Lung (tissue), 12 donors: Measurements from ENCODE around the gene SLAIN1. TPM values are rescaled to one million over a fixed set of nuclear protein-coding genes. Genes with fewer than 3 reads are reported as not detected.

Source experiments
- ATAC-seq: fragments of 200-7000 bp; cut with Tn5 transposase; one replicate; pipeline ENCODE4 v1.9.1; 2020; ENCODE audit warnings: moderate number of reproducible peaks; ENCODE audit not compliant: insufficient read depth, low FRiP score
- DNase-seq, 3 donors: peaks; one replicate each; pipeline ENCODE4 v3.0.0-alpha.2; 2013 to 2017
- H3K27ac ChIP-seq, 2 donors: one replicate each; pipeline ENCODE4 v1.5.1; 2013; ENCODE audit warnings: mild to moderate bottlenecking in 2 of 2, moderate library complexity in 2 of 2, control low read depth in 1 of 2, inconsistent platforms in 1 of 2, low read depth in 1 of 2, low read length in 1 of 2
- H3K27me3 ChIP-seq, 3 donors: one replicate each; pipeline ENCODE4 v1.5.1; 2013; ENCODE audit warnings: low read length in 2 of 3; ENCODE audit not compliant: control insufficient read depth in 3 of 3, insufficient read depth in 3 of 3
- H3K36me3 ChIP-seq, 4 donors: one replicate each; pipeline ENCODE4 v1.5.1; 2013; ENCODE audit warnings: low read length in 4 of 4, mild to moderate bottlenecking in 1 of 4, moderate library complexity in 1 of 4; ENCODE audit not compliant: control insufficient read depth in 4 of 4, insufficient read depth in 4 of 4
- H3K4me1 ChIP-seq, 5 donors: one replicate each; pipeline ENCODE4 v1.5.1; 2013; ENCODE audit warnings: low read length in 5 of 5, mild to moderate bottlenecking in 2 of 5, moderate library complexity in 1 of 5; ENCODE audit not compliant: control insufficient read depth in 5 of 5, insufficient read depth in 5 of 5
- H3K4me3 ChIP-seq: one replicate; pipeline ENCODE4 v1.5.1; 2013; ENCODE audit warnings: mild to moderate bottlenecking, control low read depth, moderate library complexity
- H3K9ac ChIP-seq, 2 donors: one replicate each; pipeline ENCODE4 v1.5.1; 2013; ENCODE audit warnings: low read length in 2 of 2, control low read depth in 1 of 2; ENCODE audit not compliant: insufficient read depth in 1 of 2
- H3K9me3 ChIP-seq, 4 donors: one replicate each; pipeline ENCODE4 v1.5.1; 2013; ENCODE audit warnings: low read length in 3 of 4, mild to moderate bottlenecking in 1 of 4, moderate library complexity in 1 of 4; ENCODE audit not compliant: control insufficient read depth in 4 of 4, insufficient read depth in 3 of 4
- WGBS, 2 donors: extraction: QIAGEN DNeasy Blood & Tissue Kit; methylation state at CpG; one replicate each; pipeline ENCODE4 v1.1.7; 2013; 5-methylcytosine and 5-hydroxymethylcytosine counted together
- polyA plus RNA-seq, 2 donors: library from polyadenylated mRNA; stranded (reverse); fragments of 200-250 nt; gene quantifications; one replicate each; pipeline ENCODE4 v1.2.1, GENCODE V29; 2013
- total RNA-seq, 2 donors: library from RNA; depleted of rRNA in 1 of 2; stranded (reverse); fragments of >200 nt in 1 of 2; gene quantifications; one replicate each; pipeline ENCODE4 v1.2.1, GENCODE V29; 2014 to 2021
- TF ChIP-seq, protein P1 (sequence below): IDR thresholded peaks from 2 replicates; pipeline ENCODE4 v1.5.1; 2012; ENCODE audit warnings: mild to moderate bottlenecking; ENCODE audit errors: control extremely low read depth, extremely low read depth
- donor health status: control.
- donor health status: control.
- donor health status: Bipolar disorder and iron deficiency.
- donor health status: healthy.
- donor health status: DM: yes; HTN: yes; CAD: no.

Gene SLAIN1
- total and polyA plus RNA-seq, 4 donors = 7.6 to 44.7 (median 12.4) TPM

DNA sequence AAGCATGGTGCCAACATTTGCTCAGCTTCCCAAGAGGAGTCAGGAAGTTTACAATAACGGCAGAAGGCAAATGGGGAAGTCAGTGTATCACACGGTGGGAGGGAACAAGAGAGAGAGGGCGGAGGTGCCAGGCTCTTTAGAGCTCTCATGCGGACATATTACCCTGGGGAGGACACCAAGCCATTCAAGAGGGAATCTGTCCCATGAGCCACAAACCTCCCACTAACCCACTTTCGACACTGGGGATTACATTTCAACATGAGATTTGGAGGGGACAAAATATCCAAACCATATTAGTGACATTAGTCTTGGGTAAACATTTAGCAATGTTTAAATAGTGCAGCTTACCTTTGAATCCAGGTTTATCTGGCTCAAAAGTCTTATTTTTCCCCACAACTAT is 69.9 kb downstream of the SLAIN1 start:
- H3K4me3 ChIP-seq = no peak overlapping the region
- H3K9ac ChIP-seq = no peak overlapping the region
- WGBS, 2 donors = 9 to 27% methylated on average over 5 of the region's 5 CpGs
- no peaks in the 10 kb centered on the region for H3K27me3 ChIP-seq
- peak; percentile 34 for ATAC-seq
- H3K36me3 ChIP-seq = no peaks in the 10 kb centered on the region
- peaks cover 0 to 7% (median 0%) of the 10 kb centered on the region in 5 donors for H3K4me1 ChIP-seq
- DNase-seq = peak in 1 of 3 donors; percentile 41
- TF ChIP-seq, protein P1, sequence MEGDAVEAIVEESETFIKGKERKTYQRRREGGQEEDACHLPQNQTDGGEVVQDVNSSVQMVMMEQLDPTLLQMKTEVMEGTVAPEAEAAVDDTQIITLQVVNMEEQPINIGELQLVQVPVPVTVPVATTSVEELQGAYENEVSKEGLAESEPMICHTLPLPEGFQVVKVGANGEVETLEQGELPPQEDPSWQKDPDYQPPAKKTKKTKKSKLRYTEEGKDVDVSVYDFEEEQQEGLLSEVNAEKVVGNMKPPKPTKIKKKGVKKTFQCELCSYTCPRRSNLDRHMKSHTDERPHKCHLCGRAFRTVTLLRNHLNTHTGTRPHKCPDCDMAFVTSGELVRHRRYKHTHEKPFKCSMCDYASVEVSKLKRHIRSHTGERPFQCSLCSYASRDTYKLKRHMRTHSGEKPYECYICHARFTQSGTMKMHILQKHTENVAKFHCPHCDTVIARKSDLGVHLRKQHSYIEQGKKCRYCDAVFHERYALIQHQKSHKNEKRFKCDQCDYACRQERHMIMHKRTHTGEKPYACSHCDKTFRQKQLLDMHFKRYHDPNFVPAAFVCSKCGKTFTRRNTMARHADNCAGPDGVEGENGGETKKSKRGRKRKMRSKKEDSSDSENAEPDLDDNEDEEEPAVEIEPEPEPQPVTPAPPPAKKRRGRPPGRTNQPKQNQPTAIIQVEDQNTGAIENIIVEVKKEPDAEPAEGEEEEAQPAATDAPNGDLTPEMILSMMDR = no peak
- no peak overlapping the region for H3K27ac ChIP-seq
- no peaks in the 10 kb centered on the region for H3K9me3 ChIP-seq

DNA sequence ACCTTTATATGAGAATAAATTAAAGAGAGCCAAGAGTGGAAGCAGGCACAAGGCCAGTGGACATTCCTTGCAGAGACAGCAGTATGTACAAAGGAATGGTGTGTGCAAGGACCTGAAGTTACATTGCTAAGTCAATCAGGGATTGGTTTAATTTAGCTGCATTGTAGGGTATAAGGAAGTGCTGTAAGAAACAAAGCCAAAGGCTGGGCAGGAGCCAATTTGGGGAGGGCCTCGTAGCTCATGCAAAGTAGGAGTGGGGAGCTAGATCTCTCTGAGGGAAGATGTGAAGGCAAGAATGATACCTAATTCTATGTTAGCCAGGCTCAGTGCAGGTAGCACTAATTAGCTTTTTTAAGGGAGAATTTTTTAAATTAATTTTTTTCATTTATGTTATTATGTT is 76.7 kb downstream of the SLAIN1 start:
- TF ChIP-seq, protein P1 = no peak
- ATAC-seq (no peak), DNase-seq (no peak)
- Histone ChIP-seq H3K9ac (no peak overlapping the region), H3K27ac (no peak overlapping the region), H3K27me3 (no peaks in the 10 kb centered on the region), H3K4me1 (no peaks in the 10 kb centered on the region), H3K36me3 (no peaks in the 10 kb centered on the region), H3K9me3 (no peaks in the 10 kb centered on the region), H3K4me3 (no peak overlapping the region)
- 21 to 23% methylated on average over 1 of the region's 1 CpG for WGBS, 2 donors

DNA sequence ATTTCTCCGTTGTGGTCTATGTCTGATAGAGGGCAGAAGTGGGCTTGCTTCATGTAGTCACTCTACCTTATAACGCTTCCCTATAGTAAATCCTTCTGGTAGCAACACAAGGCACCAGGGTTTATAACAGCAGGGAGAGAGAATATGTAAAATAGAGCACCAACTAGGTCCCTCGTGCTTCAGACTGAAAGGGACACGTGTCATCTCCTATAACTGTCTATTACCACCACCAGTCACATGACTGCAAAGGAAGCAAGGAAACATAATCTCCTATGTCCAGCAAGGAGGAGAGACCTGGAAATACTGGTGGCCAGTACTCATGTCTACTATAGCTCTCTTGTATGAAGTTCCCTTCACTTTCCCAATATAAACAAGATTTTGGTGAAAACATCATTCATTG is 79.2 kb downstream of the SLAIN1 start:
- peaks cover 0 to 7% (median 4%) of the 10 kb centered on the region in 5 donors for H3K4me1 ChIP-seq
- no peaks in the 10 kb centered on the region for H3K27me3 ChIP-seq
- H3K36me3 ChIP-seq = no peaks in the 10 kb centered on the region
- H3K4me3 ChIP-seq = no peak overlapping the region
- 52 to 62% methylated on average over 4 of the region's 4 CpGs for whole genome bisulfite sequencing, 2 donors
- DNase-seq (no peak), ATAC-seq (no peak)
- TF ChIP-seq, protein P1 = no peak
- H3K9ac ChIP-seq = no peak overlapping the region
- H3K9me3 ChIP-seq = no peaks in the 10 kb centered on the region
- no peak overlapping the region for H3K27ac ChIP-seq
